ENCODE results near the gene CEACAM3.

CEACAM3 gene

GRCh38 chr19:41816761-41817160 is 20.4 kb downstream of the CEACAM3 start:
- TF ChIP-seq CTCF (conservative IDR thresholded peaks at IDR 0.05): no peak
- H3K27ac ChIP-seq: no peak overlapping the region

- no peak overlapping the region for H3K27ac ChIP-seq
- peak; percentile 91 for TF ChIP-seq CTCF (conservative IDR thresholded peaks at IDR 0.05)
Measured at GRCh38 chr19:41821003-41821735, 24.8 kb downstream of the CEACAM3 start.

GRCh38 chr19:41837981-41838708 is 41.8 kb downstream of the CEACAM3 start:
- no peak for TF ChIP-seq CTCF (conservative IDR thresholded peaks at IDR 0.05)
- H3K27ac ChIP-seq: no peak overlapping the region

GRCh38 chr19:41839211-41839610 is 42.8 kb downstream of the CEACAM3 start:
- no peak overlapping the region for H3K27ac ChIP-seq
- no peak for TF ChIP-seq CTCF (conservative IDR thresholded peaks at IDR 0.05)

- TF ChIP-seq CTCF (conservative IDR thresholded peaks at IDR 0.05): no peak
- no peak overlapping the region for H3K27ac ChIP-seq
Measured at GRCh38 chr19:41843371-41843770, 47.0 kb downstream of the CEACAM3 start.

GRCh38 chr19:41844601-41845000 is 48.2 kb downstream of the CEACAM3 start, which contains the start of gene LYPD4:
Gene LYPD4 (minus strand): TSS chr19:41844683. CDS start chr19:41839285, 5,398 bp downstream.
- TF ChIP-seq CTCF (conservative IDR thresholded peaks at IDR 0.05): no peak
- no peak within 1 kb of the TSS for H3K27ac ChIP-seq

- no peak within 1 kb of the TSS for H3K27ac ChIP-seq
- no peak for TF ChIP-seq CTCF (conservative IDR thresholded peaks at IDR 0.05)
Measured at GRCh38 chr19:41845001-41845050, 48.4 kb downstream of the CEACAM3 start, which contains the start of gene DMRTC2. Gene DMRTC2 (plus strand): TSS chr19:41845042. CDS start chr19:41847429, 2,387 bp downstream.

All from VCaP (cell line).